HT-29 (cell line): ENCODE data around the gene LIFR. TPM values are rescaled to one million over a fixed set of nuclear protein-coding genes. Genes with fewer than 3 reads are reported as not detected.

ENCODE experiments used
- DNase-seq: peaks from one replicate; pipeline ENCODE4 v3.0.0-alpha.2; 2015; ENCODE audit warnings: low spot score
- total RNA-seq: library from RNA; depleted of rRNA; stranded (reverse); fragments of >200 nt; shearing (Covaris generic); gene quantifications from 2 replicates; pipeline ENCODE4 v1.2.3, GENCODE V29; 2014

Gene LIFR
- total RNA-seq, 1 experiment from 2014 or later, result not detected

- DNase-seq, result no peak
These were observed 88.9 kb downstream of the LIFR start for GRCh38 chr5:38467353-38468040.

GRCh38 chr5:38466424-38467189, 89.8 kb downstream of the LIFR start:
- DNase-seq, result no peak

GRCh38 chr5:38465702-38466423, 90.6 kb downstream of the LIFR start:
- DNase-seq, result no peak

GRCh38 chr5:38465061-38465460, 91.4 kb downstream of the LIFR start:
- DNase-seq, result no peak

GRCh38 chr5:38463634-38464521, 92.6 kb downstream of the LIFR start:
- DNase-seq, result no peak

GRCh38 chr5:38462976-38463633, 93.3 kb downstream of the LIFR start:
- DNase-seq, result no peak

- no peak for DNase-seq
These were observed 98.3 kb downstream of the LIFR start for GRCh38 chr5:38458174-38458573.

- no peak for DNase-seq
These were observed 99.6 kb downstream of the LIFR start for GRCh38 chr5:38456657-38457399.

- DNase-seq, result no peak
These were observed 100.6 kb downstream of the LIFR start for GRCh38 chr5:38455796-38456330.

- DNase-seq, result no peak
These were observed 102.5 kb downstream of the LIFR start for GRCh38 chr5:38453921-38454320.

GRCh38 chr5:38453506-38453905, 102.9 kb downstream of the LIFR start:
- DNase-seq, result no peak

- DNase-seq, result no peak
These were observed 104.2 kb downstream of the LIFR start for GRCh38 chr5:38452201-38452600.

GRCh38 chr5:38451074-38451725, 105.2 kb downstream of the LIFR start:
- DNase-seq, result no peak

- DNase-seq, result no peak
These were observed 105.8 kb downstream of the LIFR start for GRCh38 chr5:38450627-38451026.

- no peak for DNase-seq
These were observed 107.7 kb downstream of the LIFR start for GRCh38 chr5:38448568-38449350.

GRCh38 chr5:38447786-38448185, 108.7 kb downstream of the LIFR start:
- DNase-seq, result no peak

- no peak for DNase-seq
These were observed 109.4 kb downstream of the LIFR start for GRCh38 chr5:38447056-38447455.

GRCh38 chr5:38446029-38446522, 110.4 kb downstream of the LIFR start:
- no peak for DNase-seq
